PFSK-1 (cell line): ENCODE measurements around the gene MDFIC.

Experiments
- FOXP2 ChIP-seq: optimal IDR thresholded peaks from 2 replicates; pipeline ENCODE3; 2011; ENCODE audit warnings: borderline replicate concordance, control low read depth, inconsistent platforms; ENCODE audit not compliant: insufficient read depth; ENCODE audit errors: extremely low read length, extremely low read depth
- POLR2AphosphoS5 ChIP-seq: IDR thresholded peaks from 2 replicates; pipeline ENCODE4 v1.6.1; 2012; ENCODE audit warnings: low read depth, mild to moderate bottlenecking, control low read depth, low read length, moderate library complexity
- REST ChIP-seq, 2 experiments: IDR thresholded peaks; 2 replicates each; pipeline versions ENCODE4 v1.6.1 to v1.8.0; 2011 to 2012; ENCODE audit warnings: low read depth in 2 of 2, low read length in 2 of 2, control low read depth in 1 of 2, inconsistent platforms in 1 of 2, mild to moderate bottlenecking in 1 of 2, moderate library complexity in 1 of 2; ENCODE audit not compliant: insufficient read depth in 1 of 2
- SIN3A ChIP-seq: IDR thresholded peaks from 2 replicates; pipeline ENCODE4 v1.6.1; 2012; ENCODE audit warnings: mild to moderate bottlenecking, low read length, moderate library complexity, borderline replicate concordance; ENCODE audit not compliant: insufficient read depth
- TAF1 ChIP-seq: IDR thresholded peaks from 2 replicates; pipeline ENCODE4 v1.6.1; 2012; ENCODE audit warnings: low read length, control low read depth, borderline replicate concordance; ENCODE audit not compliant: insufficient read depth

The MDFIC gene

GRCh38 chr7:114930829-114931655 is 9.1 kb downstream of the MDFIC start:
- TF ChIP-seq POLR2AphosphoS5 (no peak), SIN3A (no peak)

GRCh38 chr7:114931656-114932011 is 9.7 kb downstream of the MDFIC start:
- no peak for TF ChIP-seq SIN3A
- no peak for TF ChIP-seq FOXP2
- TF ChIP-seq REST (IDR thresholded peaks at IDR 0.05; ENCODE audit: insufficient read depth in 1 of 2, low read depth in 2 of 2, low read length in 2 of 2) = no peak
- TF ChIP-seq POLR2AphosphoS5 = no peak
- TF ChIP-seq TAF1 = no peak

- TF ChIP-seq FOXP2 (no peak), TAF1 (no peak), SIN3A (no peak), POLR2AphosphoS5 (no peak), REST (IDR thresholded peaks at IDR 0.05; ENCODE audit: insufficient read depth in 1 of 2, low read depth in 2 of 2, low read length in 2 of 2) (no peak)
These were observed 11.1 kb downstream of the MDFIC start for GRCh38 chr7:114932991-114933390.

- TF ChIP-seq REST (IDR thresholded peaks at IDR 0.05; ENCODE audit: insufficient read depth in 1 of 2, low read depth in 2 of 2, low read length in 2 of 2) (no peak), POLR2AphosphoS5 (no peak), FOXP2 (no peak), TAF1 (no peak), SIN3A (no peak)
These were observed 11.8 kb downstream of the MDFIC start for GRCh38 chr7:114933658-114934057.

- TF ChIP-seq POLR2AphosphoS5 (no peak), REST (IDR thresholded peaks at IDR 0.05; ENCODE audit: insufficient read depth in 1 of 2, low read depth in 2 of 2, low read length in 2 of 2) (no peak)
These were observed 12.2 kb downstream of the MDFIC start for GRCh38 chr7:114934086-114934485.
